HL-60 (cell line): Measurements from ENCODE around the gene FGF3.
"Not testable (repeated sequence)": the region's sequence is repeated elsewhere in the genome, so short reads cannot be mapped to it uniquely, and the experiment has no call there.

ENCODE experiments used
- DNase-seq, 2 experiments: peaks; one replicate each; pipeline ENCODE4 v3.0.0-alpha.2; 2010 to 2020; ENCODE audit warnings: low read depth in 1 of 2, low spot score in 1 of 2
- H3K27ac ChIP-seq: fragments of 250-450 bp; sonication (Bioruptor Pico); replicated peaks from 2 replicates; pipeline ENCODE4 v1.5.1; 2020; ENCODE audit warnings: mild to moderate bottlenecking, moderate library complexity
- H3K27me3 ChIP-seq: fragments of 250-450 bp; sonication (Bioruptor Pico); 2 replicates; pipeline ENCODE4 v1.5.1; 2021; ENCODE audit warnings: mild to moderate bottlenecking, moderate library complexity; ENCODE audit not compliant: insufficient read depth, poor library complexity, severe bottlenecking
- H3K4me3 ChIP-seq: replicated peaks from 2 replicates; pipeline ENCODE4 v1.5.1; 2011; ENCODE audit warnings: mild to moderate bottlenecking, control low read depth, low read length; ENCODE audit not compliant: insufficient read depth
- GABPA ChIP-seq: IDR thresholded peaks from 2 replicates; pipeline ENCODE4 v1.6.1; 2012; ENCODE audit warnings: low read depth
- POLR2AphosphoS5 ChIP-seq: IDR thresholded peaks from 2 replicates; pipeline ENCODE4 v1.6.1; 2012; ENCODE audit warnings: low read depth
- SPI1 ChIP-seq: IDR thresholded peaks from 2 replicates; pipeline ENCODE4 v1.6.1; 2012; ENCODE audit warnings: low read depth, mild to moderate bottlenecking, borderline replicate concordance
- TF ChIP-seq, protein P1 (sequence below): IDR thresholded peaks from one replicate; pipeline ENCODE4 v1.5.1; 2011; ENCODE audit warnings: low read length, control low read depth, inconsistent platforms; ENCODE audit not compliant: insufficient read depth
- TF ChIP-seq, protein P2 (sequence below): IDR thresholded peaks from 2 replicates; pipeline ENCODE4 v1.6.1; 2012; ENCODE audit warnings: low read depth; ENCODE audit not compliant: insufficient replicate concordance

The FGF3 gene

DNA sequence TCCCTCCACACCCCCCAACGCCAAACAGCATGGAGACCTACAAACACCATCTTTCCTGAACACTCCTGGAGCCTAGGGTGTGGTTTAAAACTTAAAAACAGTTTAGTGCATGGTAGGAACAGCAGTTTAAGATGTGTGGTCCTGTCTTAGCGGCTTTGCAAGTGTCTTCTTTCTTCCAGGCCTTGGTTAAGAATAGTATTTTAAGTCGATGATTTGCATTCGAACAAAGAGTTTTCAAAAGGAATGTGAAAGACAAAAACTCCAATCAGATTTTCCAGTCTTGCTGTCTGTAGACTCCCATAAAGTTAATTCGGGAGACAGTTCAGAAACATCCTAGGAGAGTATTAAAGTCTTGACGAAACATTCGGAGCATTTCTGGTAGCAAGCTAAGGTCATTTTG, 47.8 kb downstream of the FGF3 start:
- TF ChIP-seq POLR2AphosphoS5 = no peak
- TF ChIP-seq, protein P1, sequence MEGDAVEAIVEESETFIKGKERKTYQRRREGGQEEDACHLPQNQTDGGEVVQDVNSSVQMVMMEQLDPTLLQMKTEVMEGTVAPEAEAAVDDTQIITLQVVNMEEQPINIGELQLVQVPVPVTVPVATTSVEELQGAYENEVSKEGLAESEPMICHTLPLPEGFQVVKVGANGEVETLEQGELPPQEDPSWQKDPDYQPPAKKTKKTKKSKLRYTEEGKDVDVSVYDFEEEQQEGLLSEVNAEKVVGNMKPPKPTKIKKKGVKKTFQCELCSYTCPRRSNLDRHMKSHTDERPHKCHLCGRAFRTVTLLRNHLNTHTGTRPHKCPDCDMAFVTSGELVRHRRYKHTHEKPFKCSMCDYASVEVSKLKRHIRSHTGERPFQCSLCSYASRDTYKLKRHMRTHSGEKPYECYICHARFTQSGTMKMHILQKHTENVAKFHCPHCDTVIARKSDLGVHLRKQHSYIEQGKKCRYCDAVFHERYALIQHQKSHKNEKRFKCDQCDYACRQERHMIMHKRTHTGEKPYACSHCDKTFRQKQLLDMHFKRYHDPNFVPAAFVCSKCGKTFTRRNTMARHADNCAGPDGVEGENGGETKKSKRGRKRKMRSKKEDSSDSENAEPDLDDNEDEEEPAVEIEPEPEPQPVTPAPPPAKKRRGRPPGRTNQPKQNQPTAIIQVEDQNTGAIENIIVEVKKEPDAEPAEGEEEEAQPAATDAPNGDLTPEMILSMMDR = no peak
- TF ChIP-seq, protein P2, sequence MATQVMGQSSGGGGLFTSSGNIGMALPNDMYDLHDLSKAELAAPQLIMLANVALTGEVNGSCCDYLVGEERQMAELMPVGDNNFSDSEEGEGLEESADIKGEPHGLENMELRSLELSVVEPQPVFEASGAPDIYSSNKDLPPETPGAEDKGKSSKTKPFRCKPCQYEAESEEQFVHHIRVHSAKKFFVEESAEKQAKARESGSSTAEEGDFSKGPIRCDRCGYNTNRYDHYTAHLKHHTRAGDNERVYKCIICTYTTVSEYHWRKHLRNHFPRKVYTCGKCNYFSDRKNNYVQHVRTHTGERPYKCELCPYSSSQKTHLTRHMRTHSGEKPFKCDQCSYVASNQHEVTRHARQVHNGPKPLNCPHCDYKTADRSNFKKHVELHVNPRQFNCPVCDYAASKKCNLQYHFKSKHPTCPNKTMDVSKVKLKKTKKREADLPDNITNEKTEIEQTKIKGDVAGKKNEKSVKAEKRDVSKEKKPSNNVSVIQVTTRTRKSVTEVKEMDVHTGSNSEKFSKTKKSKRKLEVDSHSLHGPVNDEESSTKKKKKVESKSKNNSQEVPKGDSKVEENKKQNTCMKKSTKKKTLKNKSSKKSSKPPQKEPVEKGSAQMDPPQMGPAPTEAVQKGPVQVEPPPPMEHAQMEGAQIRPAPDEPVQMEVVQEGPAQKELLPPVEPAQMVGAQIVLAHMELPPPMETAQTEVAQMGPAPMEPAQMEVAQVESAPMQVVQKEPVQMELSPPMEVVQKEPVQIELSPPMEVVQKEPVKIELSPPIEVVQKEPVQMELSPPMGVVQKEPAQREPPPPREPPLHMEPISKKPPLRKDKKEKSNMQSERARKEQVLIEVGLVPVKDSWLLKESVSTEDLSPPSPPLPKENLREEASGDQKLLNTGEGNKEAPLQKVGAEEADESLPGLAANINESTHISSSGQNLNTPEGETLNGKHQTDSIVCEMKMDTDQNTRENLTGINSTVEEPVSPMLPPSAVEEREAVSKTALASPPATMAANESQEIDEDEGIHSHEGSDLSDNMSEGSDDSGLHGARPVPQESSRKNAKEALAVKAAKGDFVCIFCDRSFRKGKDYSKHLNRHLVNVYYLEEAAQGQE = no peak
- H3K27ac ChIP-seq = no peak overlapping the region
- no peak for DNase-seq
- H3K27me3 ChIP-seq = peaks cover 46% of the 10 kb centered on the region
- H3K4me3 ChIP-seq = no peak overlapping the region

DNA sequence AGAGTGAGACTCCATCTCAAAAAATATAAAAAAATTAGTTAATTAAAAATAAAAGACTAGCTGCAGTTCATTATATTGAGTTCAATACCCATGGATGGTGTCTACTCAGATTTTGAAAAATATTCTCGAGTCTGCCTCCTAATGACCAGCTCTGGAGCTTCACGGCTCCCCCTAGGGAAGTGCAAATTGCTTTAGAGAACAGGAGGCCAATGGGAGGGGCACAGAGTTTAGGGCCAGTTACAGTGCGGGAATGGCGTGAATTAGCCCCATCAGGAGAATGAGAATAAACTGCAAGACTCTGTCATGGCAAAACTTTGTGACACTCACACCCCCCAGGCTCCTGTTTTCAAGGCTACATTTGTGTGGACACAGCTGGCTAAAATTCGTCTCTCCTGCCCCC, 48.7 kb downstream of the FGF3 start:
- TF ChIP-seq, protein P1 = no peak
- TF ChIP-seq SPI1 (no peak), GABPA (no peak), POLR2AphosphoS5 (no peak)
- TF ChIP-seq, protein P2 = no peak
- Histone ChIP-seq H3K27ac (no peak overlapping the region), H3K27me3 (peaks cover 40% of the 10 kb centered on the region), H3K4me3 (no peak overlapping the region)
- no peak for DNase-seq

DNA sequence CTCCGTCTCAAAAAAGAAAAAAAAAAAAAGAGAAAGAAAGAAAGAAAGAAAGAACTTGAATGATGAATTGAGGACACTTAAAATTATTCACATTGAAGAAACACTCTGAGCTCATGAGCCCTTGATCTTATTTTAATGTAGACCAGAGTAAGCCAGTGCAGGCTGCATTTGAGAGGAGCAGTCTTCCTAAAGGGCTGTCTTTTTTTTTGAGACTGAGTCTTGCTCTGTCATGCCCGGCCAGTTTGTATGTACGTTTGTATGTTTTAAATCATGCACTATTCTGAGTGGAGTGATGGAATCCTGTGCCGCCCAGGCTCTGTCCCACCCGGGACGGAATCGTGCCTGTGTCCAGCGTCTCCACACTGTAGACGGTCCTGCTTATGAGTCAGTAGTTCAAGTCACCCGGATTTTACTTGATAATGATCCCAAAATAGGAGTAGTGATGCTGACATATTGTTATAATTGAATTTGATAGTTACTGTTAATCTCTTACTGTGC, 53.7 kb downstream of the FGF3 start:
- TF ChIP-seq SPI1 (no peak), GABPA (no peak), POLR2AphosphoS5 (no peak)
- TF ChIP-seq, protein P2 = no peak
- TF ChIP-seq, protein P1 = no peak
- no peak for DNase-seq
- Histone ChIP-seq H3K4me3 (no peak overlapping the region), H3K27me3 (peaks cover 7% of the 10 kb centered on the region), H3K27ac (no peak overlapping the region)

DNA sequence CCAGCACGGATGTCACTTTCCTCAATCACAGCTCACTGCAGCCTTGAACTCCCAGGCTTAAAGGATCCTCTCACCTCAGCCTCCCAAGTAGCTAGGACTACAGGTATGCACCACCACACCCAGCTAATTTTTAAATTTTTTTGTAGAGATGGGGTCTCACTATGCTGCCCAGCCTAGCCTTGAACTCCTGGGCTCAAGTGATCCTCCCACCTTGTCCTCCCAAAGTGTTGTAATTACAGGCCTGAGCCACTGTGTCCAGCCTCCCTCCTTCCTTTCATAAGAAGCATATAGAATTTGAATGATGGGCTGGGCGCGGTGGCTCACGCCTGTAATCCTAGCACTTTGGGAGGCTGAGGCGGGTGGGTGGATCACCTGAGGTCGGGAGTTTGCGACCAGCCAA, 54.3 kb downstream of the FGF3 start:
- DNase-seq, H3K27ac ChIP-seq, H3K4me3 ChIP-seq, H3K27me3 ChIP-seq: not testable (repeated sequence)
